Endothelial cell of umbilical vein (primary cell): ENCODE measurements around the gene LMF2. TPM values are rescaled to one million over a fixed set of nuclear protein-coding genes. Genes with fewer than 3 reads are reported as not detected.

Experiments used
- BruUV-seq: library from RNA; stranded (reverse); fragments of 400-500 nt; replicated peaks from 2 replicates; lab custom pipeline; 2021; lab: Mats Ljungman, UMichigan
- CTCF ChIA-PET: fragments of 300-600, 350-600 bp; sonication (Branson Sonifier 250); formaldehyde crosslinking; loops from one replicate; lab custom pipeline; 2021; ENCODE audit warnings: antibody characterized with exemption, inconsistent platforms; lab: Charles Lee
- POLR2A ChIA-PET: fragments of 300-600, 350-600 bp; sonication (Branson Sonifier 250); formaldehyde crosslinking; loops from one replicate; lab custom pipeline; 2021; ENCODE audit warnings: antibody characterized with exemption, inconsistent platforms; lab: Charles Lee
- DNase-seq: peaks from one replicate; pipeline ENCODE4 v3.0.0-alpha.2; 2011; ENCODE audit warnings: low read depth, low spot score
- FAIRE-seq: peaks from 2 replicates; lab custom pipeline; 2011; peaks lifted over from hg19 to GRCh38; lab: Jason Lieb, UNC
- H2AFZ ChIP-seq: 2 replicates; pipeline ENCODE4 v1.6.0; 2012; ENCODE audit warnings: low read depth, low read length, control low read depth, inconsistent platforms
- H3K27ac ChIP-seq: 2 replicates; pipeline ENCODE4 v1.5.1; 2011; ENCODE audit warnings: low read depth, mild to moderate bottlenecking, control low read depth, low read length, moderate library complexity; ENCODE audit not compliant: insufficient read depth
- H3K27me3 ChIP-seq, 2 experiments: 2 replicates each; pipeline versions ENCODE4 v1.6.0 to v1.6.1; 2011; ENCODE audit warnings: low read length in 2 of 2, mixed read lengths in 1 of 2; ENCODE audit not compliant: control insufficient read depth in 2 of 2, insufficient read depth in 2 of 2
- H3K36me3 ChIP-seq, 2 experiments: 2 replicates in 1 of 2; 3 replicates in 1 of 2; pipeline ENCODE4 v1.5.1; 2011; ENCODE audit warnings: low read length in 2 of 2, mild to moderate bottlenecking in 1 of 2, moderate library complexity in 1 of 2; ENCODE audit not compliant: control insufficient read depth in 2 of 2, insufficient read depth in 2 of 2; ENCODE audit errors: extremely low read depth in 1 of 2
- H3K4me1 ChIP-seq: 3 replicates; pipeline ENCODE4 v1.5.1; 2011; ENCODE audit warnings: mild to moderate bottlenecking, low read length; ENCODE audit not compliant: control insufficient read depth, insufficient read depth; ENCODE audit errors: extremely low read depth
- H3K4me2 ChIP-seq: 2 replicates; pipeline ENCODE4 v1.6.1; 2011; ENCODE audit warnings: low read length, control low read depth, mixed read lengths; ENCODE audit not compliant: insufficient read depth
- H3K4me3 ChIP-seq, 3 experiments: fragments of 200-600 bp in 1 of 3; sonication (generic), shearing (Covaris generic) in 1 of 3; replicated peaks in 1 of 3; 2 replicates each; pipeline ENCODE4 v1.5.1; 2011 to 2016; ENCODE audit warnings: control low read depth in 3 of 3, low read length in 3 of 3, mild to moderate bottlenecking in 2 of 3, inconsistent platforms in 1 of 3, low read depth in 1 of 3, moderate library complexity in 1 of 3; ENCODE audit not compliant: insufficient read depth in 1 of 3
- H3K79me2 ChIP-seq: 2 replicates; pipeline ENCODE4 v1.6.0; 2012; ENCODE audit warnings: low read length, inconsistent platforms; ENCODE audit not compliant: control insufficient read depth, insufficient read depth
- H3K9ac ChIP-seq: replicated peaks from 2 replicates; pipeline ENCODE3; 2011; ENCODE audit warnings: low read length, control low read depth; ENCODE audit not compliant: insufficient read depth; ENCODE audit errors: extremely low read depth
- H3K9me1 ChIP-seq: replicated peaks from 3 replicates; pipeline ENCODE4 v1.6.0; 2011; ENCODE audit warnings: mild to moderate bottlenecking, low read length; ENCODE audit not compliant: control insufficient read depth, insufficient read depth; ENCODE audit errors: extremely low read depth
- H3K9me3 ChIP-seq: replicated peaks from 2 replicates; pipeline ENCODE4 v1.5.1; 2012; ENCODE audit warnings: low read length, inconsistent platforms; ENCODE audit not compliant: control insufficient read depth, insufficient read depth
- H4K20me1 ChIP-seq: replicated peaks from 2 replicates; pipeline ENCODE3; 2011; ENCODE audit warnings: mild to moderate bottlenecking, low read length; ENCODE audit not compliant: control insufficient read depth, insufficient read depth; ENCODE audit errors: extremely low read depth
- CTCF ChIP-seq, 2 donors: IDR thresholded peaks; 1 replicate in 1 of 2; 2 replicates in 1 of 2; pipeline ENCODE4 v1.5.1; 2011; ENCODE audit warnings: low read length in 2 of 2, mild to moderate bottlenecking in 2 of 2, moderate library complexity in 2 of 2, control low read depth in 1 of 2, inconsistent platforms in 1 of 2, low read depth in 1 of 2; ENCODE audit not compliant: insufficient read depth in 1 of 2; ENCODE audit errors: extremely low read depth in 1 of 2
- EZH2 ChIP-seq: IDR thresholded peaks from 2 replicates; pipeline ENCODE4 v1.6.1; 2012; ENCODE audit warnings: borderline replicate concordance, low read depth, mild to moderate bottlenecking, moderate library complexity, low read length, inconsistent platforms; ENCODE audit not compliant: severe bottlenecking
- FOS ChIP-seq: IDR thresholded peaks from 2 replicates; pipeline ENCODE4 v1.6.1; 2011; ENCODE audit warnings: mild to moderate bottlenecking, low read length, moderate library complexity, borderline replicate concordance; ENCODE audit not compliant: insufficient read depth
- GATA2 ChIP-seq: IDR thresholded peaks from 2 replicates; pipeline ENCODE4 v1.7.0; 2011; ENCODE audit warnings: low read depth, mild to moderate bottlenecking, moderate library complexity, mixed read lengths, low read length; ENCODE audit not compliant: insufficient read length, insufficient read depth
- JUN ChIP-seq: IDR thresholded peaks from 2 replicates; pipeline ENCODE4 v1.6.1; 2011; ENCODE audit warnings: borderline replicate concordance, low read depth; ENCODE audit not compliant: insufficient read length, insufficient read depth
- MAX ChIP-seq: IDR thresholded peaks from 2 replicates; pipeline ENCODE4 v1.6.1; 2011; ENCODE audit not compliant: insufficient read depth, insufficient read length
- MYC ChIP-seq: IDR thresholded peaks from one replicate; pipeline ENCODE4 v1.6.1; 2011; ENCODE audit warnings: mild to moderate bottlenecking, low read depth, low read length
- POLR2A ChIP-seq: IDR thresholded peaks from 2 replicates; pipeline ENCODE4 v1.6.1; 2012; ENCODE audit warnings: low read depth, mild to moderate bottlenecking, control low read depth, low read length
- POLR2AphosphoS5 ChIP-seq: IDR thresholded peaks from 2 replicates; pipeline ENCODE4 v1.6.1; 2012; ENCODE audit warnings: low read depth, mild to moderate bottlenecking, control low read depth, low read length, moderate library complexity; ENCODE audit not compliant: insufficient read depth
- dilution Hi-C: fragments of 300-500 bp; cut with MboI; formaldehyde crosslinking; loops from one replicate; pipeline ENCODE4 v1.15.0; 2019; ENCODE audit warnings: low sequenced_read_pairs; ENCODE audit not compliant: extremely low pct_ligation_motif_present
- intact Hi-C: fragments of 100-400 bp; cut with micrococcal nuclease; formaldehyde crosslinking; loops from one replicate; pipeline ENCODE4 v1.10.0; 2022
- polyA plus RNA-seq, 4 experiments: library from polyadenylated mRNA; depleted of rRNA in 3 of 4; stranded (reverse) in 3 of 4; unstranded in 1 of 4; fragments of >200 nt; gene quantifications; 2 replicates each; pipeline versions ENCODE4 v1.2.1 to v1.2.3, GENCODE V29; 2011 to 2012; ENCODE audit warnings: missing spikeins in 1 of 4
- total RNA-seq: library from RNA; stranded (reverse); gene quantifications from 2 replicates; pipeline ENCODE4 v1.2.3, GENCODE V29; 2021

The LMF2 gene
- total and polyA plus RNA-seq, 2 donors (not counting 3 experiments of a cell fraction or from before 2014, with no cell fraction given), result 89.7 to 112 TPM

- DNase-seq (no peak), FAIRE-seq (no peak)
- Histone ChIP-seq H3K9me3 (no peaks in the 10 kb centered on the region), H4K20me1 (peaks cover 3% of the 10 kb centered on the region), H3K27ac (peak overlapping the region; percentile 24), H2AFZ (peak overlapping the region; percentile 91), H3K36me3 (no peaks in the 10 kb centered on the region), H3K9ac (peak overlapping the region; percentile 62), H3K4me2 (peak overlapping the region; percentile 66), H3K79me2 (peaks cover 36% of the 10 kb centered on the region), H3K4me1 (peaks cover 10% of the 10 kb centered on the region), H3K27me3 (peaks cover 10% of the 10 kb centered on the region in 2 experiments), H3K9me1 (no peaks in the 10 kb centered on the region), H3K4me3 (no peak overlapping the region)
- ChIA-PET POLR2A (no interaction called here), CTCF (no interaction called here)
- dilution Hi-C loops (no loop called here), intact Hi-C loops (loop anchor here (2.0 kb wide), 1 partner anchor 23 kb away; no protein-coding TSS in a partner anchor)
- TF ChIP-seq CTCF (IDR thresholded peaks at IDR 0.05; ENCODE audit: extremely low read depth in 1 of 2, insufficient read depth in 1 of 2, low read depth in 1 of 2, low read length in 2 of 2) (no peak), POLR2AphosphoS5 (no peak), JUN (no peak), EZH2 (no peak), POLR2A (no peak), MAX (no peak), MYC (no peak), GATA2 (no peak), FOS (no peak)
- BruUV-seq, result no TSS peak
Measured at GRCh38 chr22:50475652-50476002, 31.9 kb downstream of the LMF2 start.
